ENCODE results near the gene PAX5.

PAX5 gene

DNA sequence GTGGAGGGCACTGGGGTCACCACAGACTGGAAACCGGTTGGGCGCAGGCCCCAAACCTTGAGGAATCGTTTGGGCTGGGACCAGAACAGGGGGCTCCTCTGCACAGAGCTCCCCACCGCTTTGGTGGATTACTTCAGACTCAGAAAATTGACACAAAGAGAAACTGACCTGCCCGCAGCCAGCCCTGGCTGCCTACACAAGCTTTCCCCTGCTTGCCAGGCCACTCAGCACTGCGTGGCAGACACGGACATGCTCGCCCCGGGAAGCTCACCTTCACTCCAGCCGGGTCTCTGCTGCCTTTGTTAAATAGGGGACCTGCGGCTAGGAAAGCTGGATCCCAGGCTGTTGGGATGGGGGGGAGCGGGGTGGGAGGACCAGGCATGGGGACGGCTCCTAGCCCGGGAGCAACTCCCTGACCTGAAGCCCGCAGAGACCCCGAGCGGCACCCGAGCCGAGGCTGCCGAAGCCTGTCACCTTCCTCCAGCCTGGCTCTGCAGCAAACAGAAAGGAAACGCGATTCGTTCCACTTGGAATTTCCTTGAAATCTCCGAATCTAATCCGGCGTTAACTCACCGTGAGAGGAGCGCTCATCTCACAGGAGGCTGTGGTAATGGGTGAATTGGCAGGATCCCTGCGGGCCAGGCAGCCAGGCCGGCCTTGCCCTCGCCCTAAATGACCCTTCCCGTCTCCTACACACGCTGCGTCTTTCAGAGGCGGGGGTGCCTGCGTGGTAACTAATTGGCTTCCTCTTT is 8.8 kb downstream of the PAX5 start (continued):
- TF ChIP-seq, protein P1, sequence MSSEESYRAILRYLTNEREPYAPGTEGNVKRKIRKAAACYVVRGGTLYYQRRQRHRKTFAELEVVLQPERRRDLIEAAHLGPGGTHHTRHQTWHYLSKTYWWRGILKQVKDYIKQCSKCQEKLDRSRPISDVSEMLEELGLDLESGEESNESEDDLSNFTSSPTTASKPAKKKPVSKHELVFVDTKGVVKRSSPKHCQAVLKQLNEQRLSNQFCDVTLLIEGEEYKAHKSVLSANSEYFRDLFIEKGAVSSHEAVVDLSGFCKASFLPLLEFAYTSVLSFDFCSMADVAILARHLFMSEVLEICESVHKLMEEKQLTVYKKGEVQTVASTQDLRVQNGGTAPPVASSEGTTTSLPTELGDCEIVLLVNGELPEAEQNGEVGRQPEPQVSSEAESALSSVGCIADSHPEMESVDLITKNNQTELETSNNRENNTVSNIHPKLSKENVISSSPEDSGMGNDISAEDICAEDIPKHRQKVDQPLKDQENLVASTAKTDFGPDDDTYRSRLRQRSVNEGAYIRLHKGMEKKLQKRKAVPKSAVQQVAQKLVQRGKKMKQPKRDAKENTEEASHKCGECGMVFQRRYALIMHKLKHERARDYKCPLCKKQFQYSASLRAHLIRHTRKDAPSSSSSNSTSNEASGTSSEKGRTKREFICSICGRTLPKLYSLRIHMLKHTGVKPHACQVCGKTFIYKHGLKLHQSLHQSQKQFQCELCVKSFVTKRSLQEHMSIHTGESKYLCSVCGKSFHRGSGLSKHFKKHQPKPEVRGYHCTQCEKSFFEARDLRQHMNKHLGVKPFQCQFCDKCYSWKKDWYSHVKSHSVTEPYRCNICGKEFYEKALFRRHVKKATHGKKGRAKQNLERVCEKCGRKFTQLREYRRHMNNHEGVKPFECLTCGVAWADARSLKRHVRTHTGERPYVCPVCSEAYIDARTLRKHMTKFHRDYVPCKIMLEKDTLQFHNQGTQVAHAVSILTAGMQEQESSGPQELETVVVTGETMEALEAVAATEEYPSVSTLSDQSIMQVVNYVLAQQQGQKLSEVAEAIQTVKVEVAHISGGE (tag by site-specific recombination; conservative IDR thresholded peaks at IDR 0.05; ENCODE audit: low read depth), result no peak
- no peak for TF ChIP-seq ZNF19 (tag by site-specific recombination; IDR thresholded peaks at IDR 0.05; ENCODE audit: low read depth)
- TF ChIP-seq TCF7L2 (IDR thresholded peaks at IDR 0.05; ENCODE audit: borderline replicate concordance, low read depth, low read length), result no peak
- TF ChIP-seq HOXA7 (CRISPR knock-in tag; IDR thresholded peaks at IDR 0.05; ENCODE audit: borderline replicate concordance), result no peak

DNA sequence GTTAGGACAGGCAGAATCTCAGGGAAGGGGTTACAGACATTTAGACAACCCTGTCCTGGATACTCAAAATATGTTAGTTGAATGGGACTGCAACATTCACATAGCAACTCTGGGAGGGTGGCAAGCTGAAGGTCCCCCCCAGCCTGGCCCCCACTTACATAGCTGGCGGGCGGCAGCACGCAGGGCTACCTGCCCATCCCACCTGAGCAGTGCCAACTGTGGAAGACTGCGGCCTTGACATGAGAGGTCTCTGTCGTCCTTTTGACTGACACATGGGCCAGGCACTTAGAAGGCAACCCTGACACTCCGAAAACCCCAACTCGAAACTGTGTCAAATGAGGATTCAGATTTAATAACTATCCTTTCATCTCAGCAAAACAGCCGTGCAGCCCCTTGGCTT is 16.5 kb downstream of the PAX5 start:
- Histone ChIP-seq H3K4me3 (ENCODE audit: low read depth, low read length) (no peak overlapping the region), H3K36me3 (ENCODE audit: control insufficient read depth in 2 of 2, insufficient read depth in 1 of 2, low read length in 2 of 2) (no peaks in the 10 kb centered on the region), H3K27ac (ENCODE audit: extremely low read depth, low read depth, low read length) (no peak overlapping the region), H3K9me3 (ENCODE audit: control insufficient read depth, insufficient read depth, low read depth, low read length) (no peaks in the 10 kb centered on the region), H3K4me1 (ENCODE audit: control insufficient read depth, insufficient read depth, low read length) (no peaks in the 10 kb centered on the region)
- ChIA-PET CTCF (no interaction called here), POLR2A (no interaction called here)
- TF ChIP-seq ZNF596 (tag by site-specific recombination; IDR thresholded peaks at IDR 0.05), result no peak
- no peak for TF ChIP-seq ZNF184 (tag by site-specific recombination; IDR thresholded peaks at IDR 0.05)
- no peak for TF ChIP-seq SP7 (tag by site-specific recombination; IDR thresholded peaks at IDR 0.05)
- TF ChIP-seq ZNF302 (tag by site-specific recombination; IDR thresholded peaks at IDR 0.05; ENCODE audit: low read depth), result no peak
- no peak for TF ChIP-seq ZNF202 (tag by site-specific recombination; IDR thresholded peaks at IDR 0.05; ENCODE audit: borderline replicate concordance)
- no peak for TF ChIP-seq SP2 (tag by site-specific recombination; IDR thresholded peaks at IDR 0.05)
- no peak for TF ChIP-seq HOXC10 (CRISPR knock-in tag; IDR thresholded peaks at IDR 0.05)
- no peak for TF ChIP-seq EGR2 (tag by site-specific recombination; IDR thresholded peaks at IDR 0.05; ENCODE audit: low read depth)
- TF ChIP-seq ZNF239 (tag by site-specific recombination; IDR thresholded peaks at IDR 0.05), result no peak
- no peak for TF ChIP-seq ZNF548 (tag by site-specific recombination; IDR thresholded peaks at IDR 0.05)
- TF ChIP-seq, protein P2, sequence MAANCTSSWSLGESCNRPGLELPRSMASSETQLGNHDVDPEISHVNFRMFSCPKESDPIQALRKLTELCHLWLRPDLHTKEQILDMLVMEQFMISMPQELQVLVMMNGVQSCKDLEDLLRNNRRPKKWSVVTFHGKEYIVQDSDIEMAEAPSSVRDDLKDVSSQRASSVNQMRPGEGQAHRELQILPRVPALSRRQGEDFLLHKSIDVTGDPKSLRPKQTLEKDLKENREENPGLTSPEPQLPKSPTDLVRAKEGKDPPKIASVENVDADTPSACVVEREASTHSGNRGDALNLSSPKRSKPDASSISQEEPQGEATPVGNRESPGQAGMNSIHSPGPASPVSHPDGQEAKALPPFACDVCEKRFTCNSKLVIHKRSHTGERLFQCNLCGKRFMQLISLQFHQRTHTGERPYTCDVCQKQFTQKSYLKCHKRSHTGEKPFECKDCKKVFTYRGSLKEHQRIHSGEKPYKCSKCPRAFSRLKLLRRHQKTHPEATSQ (tag by site-specific recombination; IDR thresholded peaks at IDR 0.05), result no peak
- no peak for TF ChIP-seq ZIC2 (tag by site-specific recombination; IDR thresholded peaks at IDR 0.05)

DNA sequence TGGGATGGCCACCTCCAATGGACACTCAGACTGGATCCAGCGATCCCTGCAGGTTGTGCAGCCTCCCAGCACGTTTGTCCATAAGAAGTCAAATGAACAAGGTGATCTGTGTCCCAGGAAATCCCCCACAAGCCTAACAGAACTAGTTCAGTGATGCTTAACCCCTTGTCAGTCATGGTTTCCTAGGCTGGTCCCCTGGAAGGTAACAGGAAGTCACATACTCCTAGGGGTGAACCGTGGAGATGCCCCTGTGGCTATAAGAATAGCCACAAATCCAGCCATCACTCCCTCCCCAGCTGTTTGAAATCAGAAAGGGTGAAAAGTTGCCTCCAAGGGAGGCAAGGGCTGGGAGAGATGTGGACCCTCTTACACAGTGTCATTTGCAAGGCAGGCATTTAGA is 22.5 kb downstream of the PAX5 start:
- Histone ChIP-seq H3K36me3 (ENCODE audit: control insufficient read depth in 2 of 2, insufficient read depth in 1 of 2, low read length in 2 of 2) (no peaks in the 10 kb centered on the region), H3K4me1 (ENCODE audit: control insufficient read depth, insufficient read depth, low read length) (no peaks in the 10 kb centered on the region), H3K27ac (ENCODE audit: extremely low read depth, low read depth, low read length) (no peak overlapping the region), H3K9me3 (ENCODE audit: control insufficient read depth, insufficient read depth, low read depth, low read length) (no peaks in the 10 kb centered on the region), H3K4me3 (ENCODE audit: low read depth, low read length) (no peak overlapping the region)
- TF ChIP-seq, protein P3, sequence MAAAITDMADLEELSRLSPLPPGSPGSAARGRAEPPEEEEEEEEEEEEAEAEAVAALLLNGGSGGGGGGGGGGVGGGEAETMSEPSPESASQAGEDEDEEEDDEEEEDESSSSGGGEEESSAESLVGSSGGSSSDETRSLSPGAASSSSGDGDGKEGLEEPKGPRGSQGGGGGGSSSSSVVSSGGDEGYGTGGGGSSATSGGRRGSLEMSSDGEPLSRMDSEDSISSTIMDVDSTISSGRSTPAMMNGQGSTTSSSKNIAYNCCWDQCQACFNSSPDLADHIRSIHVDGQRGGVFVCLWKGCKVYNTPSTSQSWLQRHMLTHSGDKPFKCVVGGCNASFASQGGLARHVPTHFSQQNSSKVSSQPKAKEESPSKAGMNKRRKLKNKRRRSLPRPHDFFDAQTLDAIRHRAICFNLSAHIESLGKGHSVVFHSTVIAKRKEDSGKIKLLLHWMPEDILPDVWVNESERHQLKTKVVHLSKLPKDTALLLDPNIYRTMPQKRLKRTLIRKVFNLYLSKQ (tag by site-specific recombination; IDR thresholded peaks at IDR 0.05; ENCODE audit: borderline replicate concordance), result no peak
- TF ChIP-seq ZNF416 (tag by site-specific recombination; IDR thresholded peaks at IDR 0.05) (no peak), GLIS2 (tag by site-specific recombination; IDR thresholded peaks at IDR 0.05) (no peak), ZSCAN30 (tag by site-specific recombination; IDR thresholded peaks at IDR 0.05) (no peak), ZNF843 (tag by site-specific recombination; IDR thresholded peaks at IDR 0.05) (no peak)
- ChIA-PET CTCF (interaction anchor here (0.6 kb wide), 1 partner anchor 182 kb away, joined by 3 read pairs; no protein-coding TSS in a partner anchor), POLR2A (no interaction called here)

All from HEK293 (cell line).